Caco-2 (cell line): Measurements from ENCODE around the gene FBLIM1. TPM values are rescaled to one million over a fixed set of nuclear protein-coding genes. Genes with fewer than 3 reads are reported as not detected.
"Not testable (repeated sequence)": the region's sequence is repeated elsewhere in the genome, so short reads cannot be mapped to it uniquely, and the experiment has no call there.

Source experiments
- BruUV-seq: library from RNA; stranded (reverse); fragments of 400-500 nt; replicated peaks from 2 replicates; lab custom pipeline; 2021; lab: Mats Ljungman, UMichigan
- CTCF ChIA-PET: fragments of 300-600 bp; sonication (Branson Sonifier 250); formaldehyde crosslinking; loops from one replicate; lab custom pipeline; 2022; ENCODE audit warnings: antibody characterized with exemption; lab: Charles Lee
- POLR2A ChIA-PET: fragments of 300-600 bp; sonication (Branson Sonifier 250); formaldehyde crosslinking; loops from one replicate; lab custom pipeline; 2022; ENCODE audit warnings: antibody characterized with exemption; lab: Charles Lee
- DNase-seq, 2 experiments: peaks; one replicate each; pipeline versions ENCODE4 v3.0.0 to v3.0.0-alpha.2; 2020 to 2022
- H3K27me3 ChIP-seq: replicated peaks from 2 replicates; pipeline ENCODE4 v1.6.0; 2011; ENCODE audit warnings: low read length; ENCODE audit not compliant: control insufficient read depth, insufficient read depth
- H3K36me3 ChIP-seq: 2 replicates; pipeline ENCODE4 v1.5.1; 2011; ENCODE audit warnings: low read length; ENCODE audit not compliant: control insufficient read depth, insufficient read depth
- H3K4me1 ChIP-seq: fragments of 250-450 bp; sonication (Bioruptor Pico); 2 replicates; pipeline ENCODE4 v1.5.1; 2020; ENCODE audit warnings: mild to moderate bottlenecking
- H3K4me3 ChIP-seq: 2 replicates; pipeline ENCODE4 v1.5.1; 2011; ENCODE audit warnings: low read depth, mild to moderate bottlenecking, control low read depth, low read length
- H3K9me3 ChIP-seq: fragments of 250-450 bp; sonication (Bioruptor Pico); 2 replicates; pipeline ENCODE4 v1.5.1; 2020; ENCODE audit warnings: mild to moderate bottlenecking, moderate library complexity
- H3K27ac Mint-ChIP-seq: one replicate; pipeline ENCODE4 v1.8.0; 2022; ENCODE audit warnings: mixed read lengths; ENCODE audit not compliant: unreplicated experiment
- H3K27me3 Mint-ChIP-seq: one replicate; pipeline ENCODE4 v1.8.0; 2022; ENCODE audit warnings: mixed read lengths; ENCODE audit not compliant: insufficient read depth, unreplicated experiment
- H3K36me3 Mint-ChIP-seq: one replicate; pipeline ENCODE4 v1.8.0; 2022; ENCODE audit warnings: mild to moderate bottlenecking, mixed read lengths; ENCODE audit not compliant: insufficient read depth, unreplicated experiment
- H3K4me1 Mint-ChIP-seq: one replicate; pipeline ENCODE4 v1.8.0; 2022; ENCODE audit warnings: low read depth, mixed read lengths; ENCODE audit not compliant: unreplicated experiment
- H3K4me3 Mint-ChIP-seq: one replicate; pipeline ENCODE4 v1.8.0; 2022; ENCODE audit warnings: mild to moderate bottlenecking, moderate library complexity, mixed read lengths; ENCODE audit not compliant: unreplicated experiment
- H3K9me3 Mint-ChIP-seq: one replicate; pipeline ENCODE4 v1.8.0; 2022; ENCODE audit warnings: mixed read lengths; ENCODE audit not compliant: unreplicated experiment
- CTCF ChIP-seq, 2 experiments: fragments of 200-600 bp in 1 of 2; IDR thresholded peaks; 1 replicate in 1 of 2; 2 replicates in 1 of 2; pipeline versions ENCODE4 v1.5.1 to v1.8.0; 2011 to 2022; ENCODE audit warnings: antibody characterized with exemption in 1 of 2, control low read depth in 1 of 2, inconsistent platforms in 1 of 2, low read depth in 1 of 2, low read length in 1 of 2, mild to moderate bottlenecking in 1 of 2, moderate library complexity in 1 of 2; ENCODE audit not compliant: insufficient read depth in 1 of 2, severe bottlenecking in 1 of 2, unreplicated experiment in 1 of 2
- intact Hi-C: fragments of 100-400 bp; cut with micrococcal nuclease; formaldehyde crosslinking; loops from one replicate; pipeline ENCODE4 v1.10.0; 2022; ENCODE audit not compliant: unreplicated experiment
- total RNA-seq: library from RNA; stranded (reverse); gene quantifications from 2 replicates; pipeline ENCODE4 v1.2.3, GENCODE V29; 2022

FBLIM1 gene
- total RNA-seq, 1 experiment from 2014 or later: 5.5 TPM

- ChIA-PET POLR2A (no interaction called here), CTCF (no interaction called here)
- H3K27me3 Mint-ChIP-seq: no peaks in the 10 kb centered on the region
- intact Hi-C loops: no loop called here
- H3K36me3 Mint-ChIP-seq: peaks cover 6% of the 10 kb centered on the region
- H3K4me1 Mint-ChIP-seq: no peaks in the 10 kb centered on the region
- no peak overlapping the region for H3K4me3 ChIP-seq
- H3K9me3 ChIP-seq: no peaks in the 10 kb centered on the region
- DNase-seq: no peak
- BruUV-seq: no TSS peak
- H3K27me3 ChIP-seq: no peaks in the 10 kb centered on the region
- H3K36me3 ChIP-seq: no peaks in the 10 kb centered on the region
- H3K9me3 Mint-ChIP-seq: no peaks in the 10 kb centered on the region
- no peak overlapping the region for H3K4me3 Mint-ChIP-seq
- no peaks in the 10 kb centered on the region for H3K4me1 ChIP-seq
- TF ChIP-seq CTCF (IDR thresholded peaks at IDR 0.05; ENCODE audit: insufficient read depth in 1 of 2, low read depth in 1 of 2, low read length in 1 of 2, severe bottlenecking in 1 of 2, unreplicated experiment in 1 of 2): no peak
- no peak overlapping the region for H3K27ac Mint-ChIP-seq
Measured at GRCh38 chr1:15820478-15820877, 61.9 kb downstream of the FBLIM1 start.

- no TSS peak for BruUV-seq
- ChIA-PET CTCF (no interaction called here), POLR2A (no interaction called here)
- H3K36me3 Mint-ChIP-seq: peaks cover under 1% of the 10 kb centered on the region
- H3K27ac Mint-ChIP-seq: no peak overlapping the region
- H3K4me3 Mint-ChIP-seq: no peak overlapping the region
- H3K9me3 Mint-ChIP-seq: no peaks in the 10 kb centered on the region
- intact Hi-C loops: no loop called here
- Histone ChIP-seq H3K4me1 (no peaks in the 10 kb centered on the region), H3K9me3 (no peaks in the 10 kb centered on the region), H3K4me3 (no peak overlapping the region), H3K27me3 (no peaks in the 10 kb centered on the region), H3K36me3 (no peaks in the 10 kb centered on the region)
- DNase-seq: no peak
- H3K27me3 Mint-ChIP-seq: no peaks in the 10 kb centered on the region
- peaks cover 8% of the 10 kb centered on the region for H3K4me1 Mint-ChIP-seq
- TF ChIP-seq CTCF (IDR thresholded peaks at IDR 0.05; ENCODE audit: insufficient read depth in 1 of 2, low read depth in 1 of 2, low read length in 1 of 2, severe bottlenecking in 1 of 2, unreplicated experiment in 1 of 2): no peak
Measured at GRCh38 chr1:15825800-15826199, 67.2 kb downstream of the FBLIM1 start.

- no TSS peak for BruUV-seq
- POLR2A ChIA-PET: no interaction called here
- no peak overlapping the region for H3K27ac Mint-ChIP-seq
Measured at GRCh38 chr1:15826810-15827507, 68.4 kb downstream of the FBLIM1 start.

GRCh38 chr1:15827567-15827966, 69.0 kb downstream of the FBLIM1 start:
- BruUV-seq, H3K27ac Mint-ChIP-seq, H3K4me3 Mint-ChIP-seq, H3K4me3 ChIP-seq, H3K9me3 ChIP-seq, H3K36me3 Mint-ChIP-seq, CTCF ChIA-PET, H3K27me3 Mint-ChIP-seq, POLR2A ChIA-PET, DNase-seq, H3K9me3 Mint-ChIP-seq, H3K4me1 Mint-ChIP-seq, H3K4me1 ChIP-seq, H3K27me3 ChIP-seq, H3K36me3 ChIP-seq, intact Hi-C loops: not testable (repeated sequence)

More at GRCh38 chr1:15826810-15827507, 68.4 kb downstream of the FBLIM1 start:
- no peaks in the 10 kb centered on the region for H3K36me3 ChIP-seq
- DNase-seq: no peak
- Mint-ChIP-seq H3K27me3 (no peaks in the 10 kb centered on the region), H3K9me3 (no peaks in the 10 kb centered on the region), H3K4me1 (peaks cover 8% of the 10 kb centered on the region), H3K36me3 (no peaks in the 10 kb centered on the region), H3K4me3 (no peak overlapping the region)
- no peaks in the 10 kb centered on the region for H3K27me3 ChIP-seq
- H3K4me3 ChIP-seq: no peak overlapping the region
- no peak for TF ChIP-seq CTCF (IDR thresholded peaks at IDR 0.05; ENCODE audit: insufficient read depth in 1 of 2, low read depth in 1 of 2, low read length in 1 of 2, severe bottlenecking in 1 of 2, unreplicated experiment in 1 of 2)
- no peaks in the 10 kb centered on the region for H3K9me3 ChIP-seq
- intact Hi-C loops: no loop called here
- CTCF ChIA-PET: no interaction called here
- no peaks in the 10 kb centered on the region for H3K4me1 ChIP-seq

- H3K4me3 ChIP-seq, H3K27me3 Mint-ChIP-seq, H3K36me3 ChIP-seq, H3K36me3 Mint-ChIP-seq, H3K9me3 Mint-ChIP-seq, intact Hi-C loops, H3K4me1 ChIP-seq, DNase-seq, H3K27ac Mint-ChIP-seq, BruUV-seq, H3K4me3 Mint-ChIP-seq, H3K9me3 ChIP-seq, H3K4me1 Mint-ChIP-seq, H3K27me3 ChIP-seq, POLR2A ChIA-PET: not testable (repeated sequence)
- CTCF ChIA-PET: interaction anchor here (1.3 kb wide), 1 partner anchor 13 kb away, joined by 12 read pairs; no protein-coding TSS in a partner anchor
Measured at GRCh38 chr1:15828931-15829330, 70.3 kb downstream of the FBLIM1 start.
